Measurements from ENCODE around the gene WASL.

- TF ChIP-seq CTCF (IDR thresholded peaks at IDR 0.05) (no peak), POLR2A (IDR thresholded peaks at IDR 0.05) (no peak)
Observed at GRCh38 chr7:123677061-123677715, 71.6 kb downstream of the WASL start.

Data from breast epithelium (tissue), 3 donors.